ENCODE measurements around the gene LMF1. TPM values are rescaled to one million over a fixed set of nuclear protein-coding genes. Genes with fewer than 3 reads are reported as not detected.

The LMF1 gene
- total RNA-seq, 1 experiment from 2014 or later = 7.1 TPM

GRCh38 chr16:946048-946395 is 24.8 kb downstream of the LMF1 start:
- Histone ChIP-seq H3K27me3 (ENCODE audit: control insufficient read depth, insufficient read depth, low read length) (no peaks in the 10 kb centered on the region), H3K4me3 (ENCODE audit: insufficient read depth, low read depth, low read length) (no peak overlapping the region), H3K36me3 (replicated peaks; ENCODE audit: control insufficient read depth, insufficient read depth, low read length) (no peaks in the 10 kb centered on the region)
- DNase-seq = no peak

- no peaks in the 10 kb centered on the region for H3K27me3 ChIP-seq (ENCODE audit: control insufficient read depth, insufficient read depth, low read length)
- H3K36me3 ChIP-seq (replicated peaks; ENCODE audit: control insufficient read depth, insufficient read depth, low read length) = no peaks in the 10 kb centered on the region
- no peak for DNase-seq
- no peak overlapping the region for H3K4me3 ChIP-seq (ENCODE audit: insufficient read depth, low read depth, low read length)
Observed at GRCh38 chr16:945271-946047, 25.3 kb downstream of the LMF1 start.

GRCh38 chr16:943971-944370 is 26.8 kb downstream of the LMF1 start:
- H3K27me3 ChIP-seq (ENCODE audit: control insufficient read depth, insufficient read depth, low read length) = no peaks in the 10 kb centered on the region

GRCh38 chr16:942436-943060 is 28.2 kb downstream of the LMF1 start:
- no peak overlapping the region for H3K4me3 ChIP-seq (ENCODE audit: insufficient read depth, low read depth, low read length)
- H3K27me3 ChIP-seq (ENCODE audit: control insufficient read depth, insufficient read depth, low read length) = no peaks in the 10 kb centered on the region
- no peak for DNase-seq
- H3K36me3 ChIP-seq (replicated peaks; ENCODE audit: control insufficient read depth, insufficient read depth, low read length) = no peaks in the 10 kb centered on the region

More at GRCh38 chr16:943971-944370, 26.8 kb downstream of the LMF1 start:
- DNase-seq = no peak
- Histone ChIP-seq H3K36me3 (replicated peaks; ENCODE audit: control insufficient read depth, insufficient read depth, low read length) (no peaks in the 10 kb centered on the region), H3K4me3 (ENCODE audit: insufficient read depth, low read depth, low read length) (no peak overlapping the region)

GRCh38 chr16:939941-940340 is 30.8 kb downstream of the LMF1 start:
- H3K4me3 ChIP-seq (ENCODE audit: insufficient read depth, low read depth, low read length) = no peak overlapping the region
- H3K27me3 ChIP-seq (ENCODE audit: control insufficient read depth, insufficient read depth, low read length) = no peaks in the 10 kb centered on the region
- no peak for DNase-seq
- no peaks in the 10 kb centered on the region for H3K36me3 ChIP-seq (replicated peaks; ENCODE audit: control insufficient read depth, insufficient read depth, low read length)

GRCh38 chr16:939311-939710 is 31.5 kb downstream of the LMF1 start:
- no peaks in the 10 kb centered on the region for H3K36me3 ChIP-seq (replicated peaks; ENCODE audit: control insufficient read depth, insufficient read depth, low read length)
- DNase-seq = no peak
- no peaks in the 10 kb centered on the region for H3K27me3 ChIP-seq (ENCODE audit: control insufficient read depth, insufficient read depth, low read length)
- no peak overlapping the region for H3K4me3 ChIP-seq (ENCODE audit: insufficient read depth, low read depth, low read length)

- Histone ChIP-seq H3K36me3 (replicated peaks; ENCODE audit: control insufficient read depth, insufficient read depth, low read length) (no peaks in the 10 kb centered on the region), H3K4me3 (ENCODE audit: insufficient read depth, low read depth, low read length) (no peak overlapping the region), H3K27me3 (ENCODE audit: control insufficient read depth, insufficient read depth, low read length) (no peaks in the 10 kb centered on the region)
- no peak for DNase-seq
Observed at GRCh38 chr16:938752-939151, 32.0 kb downstream of the LMF1 start.

- no peaks in the 10 kb centered on the region for H3K36me3 ChIP-seq (replicated peaks; ENCODE audit: control insufficient read depth, insufficient read depth, low read length)
- H3K4me3 ChIP-seq (ENCODE audit: insufficient read depth, low read depth, low read length) = no peak overlapping the region
- DNase-seq = no peak
- H3K27me3 ChIP-seq (ENCODE audit: control insufficient read depth, insufficient read depth, low read length) = no peaks in the 10 kb centered on the region
Observed at GRCh38 chr16:938136-938535, 32.6 kb downstream of the LMF1 start.

- DNase-seq = no peak
- no peaks in the 10 kb centered on the region for H3K27me3 ChIP-seq (ENCODE audit: control insufficient read depth, insufficient read depth, low read length)
- no peak overlapping the region for H3K4me3 ChIP-seq (ENCODE audit: insufficient read depth, low read depth, low read length)
- no peaks in the 10 kb centered on the region for H3K36me3 ChIP-seq (replicated peaks; ENCODE audit: control insufficient read depth, insufficient read depth, low read length)
Observed at GRCh38 chr16:937723-938122, 33.1 kb downstream of the LMF1 start.

- Histone ChIP-seq H3K27me3 (ENCODE audit: control insufficient read depth, insufficient read depth, low read length) (no peaks in the 10 kb centered on the region), H3K36me3 (replicated peaks; ENCODE audit: control insufficient read depth, insufficient read depth, low read length) (no peaks in the 10 kb centered on the region), H3K4me3 (ENCODE audit: insufficient read depth, low read depth, low read length) (no peak overlapping the region)
- no peak for DNase-seq
Observed at GRCh38 chr16:937311-937710, 33.5 kb downstream of the LMF1 start.

GRCh38 chr16:935684-936083 is 35.1 kb downstream of the LMF1 start:
- H3K4me3 ChIP-seq (ENCODE audit: insufficient read depth, low read depth, low read length) = no peak overlapping the region
- DNase-seq = no peak
- H3K36me3 ChIP-seq (replicated peaks; ENCODE audit: control insufficient read depth, insufficient read depth, low read length) = no peaks in the 10 kb centered on the region
- no peaks in the 10 kb centered on the region for H3K27me3 ChIP-seq (ENCODE audit: control insufficient read depth, insufficient read depth, low read length)

GRCh38 chr16:934178-934577 is 36.6 kb downstream of the LMF1 start:
- H3K27me3 ChIP-seq (ENCODE audit: control insufficient read depth, insufficient read depth, low read length) = no peaks in the 10 kb centered on the region
- no peaks in the 10 kb centered on the region for H3K36me3 ChIP-seq (replicated peaks; ENCODE audit: control insufficient read depth, insufficient read depth, low read length)
- DNase-seq = no peak
- H3K4me3 ChIP-seq (ENCODE audit: insufficient read depth, low read depth, low read length) = no peak overlapping the region

GRCh38 chr16:933581-933980 is 37.2 kb downstream of the LMF1 start:
- Histone ChIP-seq H3K4me3 (ENCODE audit: insufficient read depth, low read depth, low read length) (no peak overlapping the region), H3K27me3 (ENCODE audit: control insufficient read depth, insufficient read depth, low read length) (no peaks in the 10 kb centered on the region), H3K36me3 (replicated peaks; ENCODE audit: control insufficient read depth, insufficient read depth, low read length) (no peaks in the 10 kb centered on the region)
- no peak for DNase-seq

GRCh38 chr16:932831-933330 is 37.9 kb downstream of the LMF1 start:
- H3K36me3 ChIP-seq (replicated peaks; ENCODE audit: control insufficient read depth, insufficient read depth, low read length) = no peaks in the 10 kb centered on the region
- H3K27me3 ChIP-seq (ENCODE audit: control insufficient read depth, insufficient read depth, low read length) = no peaks in the 10 kb centered on the region
- no peak overlapping the region for H3K4me3 ChIP-seq (ENCODE audit: insufficient read depth, low read depth, low read length)
- no peak for DNase-seq

Measured in H7 (cell line).